ENCODE measurements around the gene ATG9B.

ATG9B gene

DNA sequence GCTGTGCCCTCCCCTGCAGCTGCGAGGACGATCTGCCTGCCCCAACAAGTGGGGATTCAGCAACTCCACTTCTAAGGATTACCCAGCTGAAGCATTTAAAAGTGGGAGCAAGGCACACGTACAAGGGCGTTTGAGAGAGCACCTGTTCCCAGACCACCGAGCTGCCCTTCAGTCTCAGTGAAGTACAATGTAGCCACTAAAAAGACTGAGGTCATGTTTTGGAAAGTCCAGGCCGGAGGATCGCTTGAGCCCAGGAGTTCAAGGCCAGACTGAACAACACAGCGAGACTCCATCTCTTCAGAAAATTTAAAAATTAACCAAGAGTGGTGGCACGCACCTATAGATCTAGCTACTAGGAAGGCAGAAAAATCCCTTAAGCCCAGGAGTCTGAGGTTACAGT, 18.7 kb downstream of the ATG9B start:
- ChIA-PET POLR2A (no interaction called here), CTCF (interaction anchor here (1.5 to 8.4 kb wide), 2 partner anchors 14 to 20 kb away, joined by 6 to 84 read pairs; no protein-coding TSS in a partner anchor)
- TF ChIP-seq, protein P1, sequence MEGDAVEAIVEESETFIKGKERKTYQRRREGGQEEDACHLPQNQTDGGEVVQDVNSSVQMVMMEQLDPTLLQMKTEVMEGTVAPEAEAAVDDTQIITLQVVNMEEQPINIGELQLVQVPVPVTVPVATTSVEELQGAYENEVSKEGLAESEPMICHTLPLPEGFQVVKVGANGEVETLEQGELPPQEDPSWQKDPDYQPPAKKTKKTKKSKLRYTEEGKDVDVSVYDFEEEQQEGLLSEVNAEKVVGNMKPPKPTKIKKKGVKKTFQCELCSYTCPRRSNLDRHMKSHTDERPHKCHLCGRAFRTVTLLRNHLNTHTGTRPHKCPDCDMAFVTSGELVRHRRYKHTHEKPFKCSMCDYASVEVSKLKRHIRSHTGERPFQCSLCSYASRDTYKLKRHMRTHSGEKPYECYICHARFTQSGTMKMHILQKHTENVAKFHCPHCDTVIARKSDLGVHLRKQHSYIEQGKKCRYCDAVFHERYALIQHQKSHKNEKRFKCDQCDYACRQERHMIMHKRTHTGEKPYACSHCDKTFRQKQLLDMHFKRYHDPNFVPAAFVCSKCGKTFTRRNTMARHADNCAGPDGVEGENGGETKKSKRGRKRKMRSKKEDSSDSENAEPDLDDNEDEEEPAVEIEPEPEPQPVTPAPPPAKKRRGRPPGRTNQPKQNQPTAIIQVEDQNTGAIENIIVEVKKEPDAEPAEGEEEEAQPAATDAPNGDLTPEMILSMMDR (IDR thresholded peaks at IDR 0.05; ENCODE audit: control extremely low read depth, extremely low read depth, low read depth, missing control alignments), result no peak
- no peak for DNase-seq (ENCODE audit: extremely low spot score)

DNA sequence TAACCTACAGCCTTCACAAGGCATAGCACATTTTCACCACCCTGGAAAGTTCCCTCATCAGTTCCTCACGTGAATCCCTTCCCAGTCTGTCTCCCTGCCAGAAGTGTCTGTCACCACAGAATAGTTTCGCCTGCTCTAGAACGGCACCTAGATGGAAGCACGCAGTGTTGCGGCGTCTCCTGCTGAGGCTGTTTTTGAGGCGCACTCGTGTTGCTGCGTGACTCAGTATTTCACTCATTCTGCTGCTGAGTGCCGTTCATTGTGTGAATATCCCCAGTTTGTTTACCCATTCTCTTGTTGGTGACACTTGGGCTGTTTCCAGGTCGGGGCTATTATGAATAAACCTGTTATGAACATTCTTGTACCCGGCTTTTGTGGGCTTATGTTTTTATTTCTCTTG, 20.7 kb downstream of the ATG9B start:
- ChIA-PET POLR2A (no interaction called here), CTCF (interaction anchor here (1.2 kb wide), 1 partner anchor 41 kb away, joined by 4 read pairs; no protein-coding TSS in a partner anchor)
- no peak for DNase-seq (ENCODE audit: extremely low spot score)
- TF ChIP-seq, protein P1 (IDR thresholded peaks at IDR 0.05; ENCODE audit: control extremely low read depth, extremely low read depth, low read depth, missing control alignments), result no peak

DNA sequence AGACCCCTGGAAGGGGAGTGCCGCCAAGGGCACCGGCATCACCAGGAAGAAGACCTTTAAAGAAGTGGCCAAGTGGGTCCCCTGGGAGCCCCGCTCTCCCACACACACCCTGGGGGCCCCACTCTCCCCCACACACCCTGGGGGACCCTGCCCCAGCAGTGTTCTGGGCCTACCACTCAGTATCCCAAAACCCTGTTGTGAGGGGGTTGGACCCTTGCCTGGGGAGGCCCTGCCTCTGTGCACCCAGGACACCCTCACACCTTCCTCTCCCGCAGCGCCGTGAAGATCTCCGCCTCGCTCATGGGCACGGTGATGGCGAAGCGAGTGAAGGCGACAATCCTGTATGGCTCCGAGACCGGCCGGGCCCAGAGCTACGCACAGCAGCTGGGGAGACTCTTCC, 22.7 kb downstream of the ATG9B start:
- ChIA-PET CTCF (no interaction called here), POLR2A (no interaction called here)
- no peak for DNase-seq (ENCODE audit: extremely low spot score)
- TF ChIP-seq, protein P1 (IDR thresholded peaks at IDR 0.05; ENCODE audit: control extremely low read depth, extremely low read depth, low read depth, missing control alignments), result no peak

DNA sequence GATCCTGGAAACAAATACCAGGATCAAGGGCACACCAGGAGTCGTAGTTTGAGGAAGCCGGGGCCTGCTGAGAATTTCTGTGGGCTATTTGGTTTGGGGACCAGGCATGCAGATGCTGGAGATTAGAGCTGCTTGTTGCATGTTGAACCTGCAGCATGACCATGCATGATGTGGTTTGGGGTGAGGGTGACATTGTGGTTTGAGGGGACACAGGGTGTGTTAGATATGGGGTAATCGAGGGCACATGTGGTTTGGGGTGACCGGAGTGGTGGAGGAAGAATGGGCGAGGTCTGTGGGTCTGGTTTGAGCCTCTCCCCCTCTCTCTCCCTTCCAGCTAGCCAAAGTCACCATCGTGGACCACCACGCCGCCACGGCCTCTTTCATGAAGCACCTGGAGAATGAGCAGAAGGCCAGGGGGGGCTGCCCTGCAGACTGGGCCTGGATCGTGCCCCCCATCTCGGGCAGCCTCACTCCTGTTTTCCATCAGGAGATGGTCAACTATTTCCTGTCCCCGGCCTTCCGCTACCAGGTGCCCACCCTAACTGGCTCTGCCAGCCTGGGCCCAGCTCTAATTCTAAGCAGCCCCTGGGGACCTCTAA, 23.3 kb downstream of the ATG9B start:
- TF ChIP-seq, protein P1 (IDR thresholded peaks at IDR 0.05; ENCODE audit: control extremely low read depth, extremely low read depth, low read depth, missing control alignments), result no peak
- no peak for DNase-seq (ENCODE audit: extremely low spot score)
- ChIA-PET CTCF (interaction anchor here (0.8 kb wide), 1 partner anchor 17 kb away, joined by 3 read pairs; no protein-coding TSS in a partner anchor), POLR2A (no interaction called here)

- DNase-seq (ENCODE audit: extremely low spot score), result no peak
- ChIA-PET CTCF (no interaction called here), POLR2A (interaction anchor here (0.6 kb wide), 1 partner anchor 19 kb away, joined by 3 read pairs; no protein-coding TSS in a partner anchor)
- TF ChIP-seq, protein P1 (IDR thresholded peaks at IDR 0.05; ENCODE audit: control extremely low read depth, extremely low read depth, low read depth, missing control alignments), result no peak
Measured at GRCh38 chr7:150999497-151000230, 24.6 kb downstream of the ATG9B start.

GRCh38 chr7:150999001-150999400, 25.3 kb downstream of the ATG9B start:
- TF ChIP-seq, protein P1 (IDR thresholded peaks at IDR 0.05; ENCODE audit: control extremely low read depth, extremely low read depth, low read depth, missing control alignments), result no peak
- no peak for DNase-seq (ENCODE audit: extremely low spot score)
- ChIA-PET CTCF (interaction anchor here (1.8 kb wide), 1 partner anchor 10 kb away, joined by 4 read pairs; no protein-coding TSS in a partner anchor), POLR2A (interaction anchor here (0.6 kb wide), 1 partner anchor 19 kb away, joined by 3 read pairs; no protein-coding TSS in a partner anchor)
